Measurements from ENCODE around the gene CENPW. TPM values are rescaled to one million over a fixed set of nuclear protein-coding genes. Genes with fewer than 3 reads are reported as not detected.
A peak's percentile ranks its signal among the peaks of the same experiment; 100 is the strongest.

The CENPW gene
- total RNA-seq, 1 experiment from 2014 or later: 90.4 TPM

DNA sequence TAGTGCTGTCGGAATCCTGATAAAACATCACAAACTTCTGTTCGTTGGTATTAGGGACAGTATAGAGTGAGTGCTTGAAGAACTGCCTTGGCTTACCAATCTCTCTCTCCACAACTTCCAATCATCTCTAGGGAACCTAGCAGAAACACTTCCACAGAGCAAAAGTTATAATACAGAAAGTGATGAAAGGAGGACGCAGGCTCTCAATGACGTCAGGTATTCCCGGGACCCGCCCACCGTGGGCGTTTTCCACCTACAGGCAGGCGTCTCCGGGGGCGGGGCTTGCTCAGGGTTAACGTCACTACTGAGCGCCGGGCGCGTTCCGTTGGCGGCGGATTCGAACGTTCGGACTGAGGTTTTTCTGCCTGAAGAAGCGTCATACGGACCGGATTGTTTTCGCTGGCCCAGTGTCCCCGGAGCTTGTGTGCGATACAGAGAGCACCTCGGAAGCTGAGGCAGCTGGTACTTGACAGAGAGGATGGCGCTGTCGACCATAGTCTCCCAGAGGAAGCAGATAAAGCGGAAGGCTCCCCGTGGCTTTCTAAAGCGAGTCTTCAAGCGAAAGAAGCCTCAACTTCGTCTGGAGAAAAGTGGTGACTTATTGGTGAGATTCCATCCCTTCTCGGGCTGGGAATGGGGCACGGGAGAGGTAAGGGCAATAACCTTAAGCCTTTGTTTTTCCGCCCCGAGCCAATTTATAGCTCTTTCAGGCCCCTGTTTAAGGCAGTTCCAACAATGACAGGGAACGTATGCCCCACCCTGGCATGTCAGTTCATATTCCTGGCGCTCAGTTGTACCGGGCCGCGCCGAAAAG is at the start of gene CENPW (continued):
- TF ChIP-seq, protein P1, sequence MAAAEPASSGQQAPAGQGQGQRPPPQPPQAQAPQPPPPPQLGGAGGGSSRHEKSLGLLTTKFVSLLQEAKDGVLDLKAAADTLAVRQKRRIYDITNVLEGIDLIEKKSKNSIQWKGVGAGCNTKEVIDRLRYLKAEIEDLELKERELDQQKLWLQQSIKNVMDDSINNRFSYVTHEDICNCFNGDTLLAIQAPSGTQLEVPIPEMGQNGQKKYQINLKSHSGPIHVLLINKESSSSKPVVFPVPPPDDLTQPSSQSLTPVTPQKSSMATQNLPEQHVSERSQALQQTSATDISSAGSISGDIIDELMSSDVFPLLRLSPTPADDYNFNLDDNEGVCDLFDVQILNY (CRISPR knock-in tag; IDR thresholded peaks at IDR 0.05): 0 out of 2 replicates have a peak, but pooled peaks have one; percentile 43
- TF ChIP-seq, protein P2, sequence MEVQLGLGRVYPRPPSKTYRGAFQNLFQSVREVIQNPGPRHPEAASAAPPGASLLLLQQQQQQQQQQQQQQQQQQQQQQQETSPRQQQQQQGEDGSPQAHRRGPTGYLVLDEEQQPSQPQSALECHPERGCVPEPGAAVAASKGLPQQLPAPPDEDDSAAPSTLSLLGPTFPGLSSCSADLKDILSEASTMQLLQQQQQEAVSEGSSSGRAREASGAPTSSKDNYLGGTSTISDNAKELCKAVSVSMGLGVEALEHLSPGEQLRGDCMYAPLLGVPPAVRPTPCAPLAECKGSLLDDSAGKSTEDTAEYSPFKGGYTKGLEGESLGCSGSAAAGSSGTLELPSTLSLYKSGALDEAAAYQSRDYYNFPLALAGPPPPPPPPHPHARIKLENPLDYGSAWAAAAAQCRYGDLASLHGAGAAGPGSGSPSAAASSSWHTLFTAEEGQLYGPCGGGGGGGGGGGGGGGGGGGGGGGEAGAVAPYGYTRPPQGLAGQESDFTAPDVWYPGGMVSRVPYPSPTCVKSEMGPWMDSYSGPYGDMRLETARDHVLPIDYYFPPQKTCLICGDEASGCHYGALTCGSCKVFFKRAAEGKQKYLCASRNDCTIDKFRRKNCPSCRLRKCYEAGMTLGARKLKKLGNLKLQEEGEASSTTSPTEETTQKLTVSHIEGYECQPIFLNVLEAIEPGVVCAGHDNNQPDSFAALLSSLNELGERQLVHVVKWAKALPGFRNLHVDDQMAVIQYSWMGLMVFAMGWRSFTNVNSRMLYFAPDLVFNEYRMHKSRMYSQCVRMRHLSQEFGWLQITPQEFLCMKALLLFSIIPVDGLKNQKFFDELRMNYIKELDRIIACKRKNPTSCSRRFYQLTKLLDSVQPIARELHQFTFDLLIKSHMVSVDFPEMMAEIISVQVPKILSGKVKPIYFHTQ (CRISPR knock-in tag; IDR thresholded peaks at IDR 0.05): no peak
- TF ChIP-seq, protein P3, sequence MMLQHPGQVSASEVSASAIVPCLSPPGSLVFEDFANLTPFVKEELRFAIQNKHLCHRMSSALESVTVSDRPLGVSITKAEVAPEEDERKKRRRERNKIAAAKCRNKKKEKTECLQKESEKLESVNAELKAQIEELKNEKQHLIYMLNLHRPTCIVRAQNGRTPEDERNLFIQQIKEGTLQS (CRISPR knock-in tag; conservative IDR thresholded peaks at IDR 0.05): no peak
- TF ChIP-seq ZNF263 (CRISPR knock-in tag; IDR thresholded peaks at IDR 0.05; ENCODE audit: low read depth) (no peak), NFYB (CRISPR knock-in tag; conservative IDR thresholded peaks at IDR 0.05; ENCODE audit: low read depth) (no peak), ATF6 (CRISPR knock-in tag; IDR thresholded peaks at IDR 0.05) (no peak), RORB (CRISPR knock-in tag; IDR thresholded peaks at IDR 0.05) (no peak), CBFB (CRISPR knock-in tag; IDR thresholded peaks at IDR 0.05; ENCODE audit: low read depth) (no peak), ELF4 (CRISPR knock-in tag; IDR thresholded peaks at IDR 0.05; ENCODE audit: low read depth) (no peak), TEAD1 (CRISPR knock-in tag; IDR thresholded peaks at IDR 0.05) (0 out of 2 replicates have a peak, but pooled peaks have one; percentile 20), PREB (CRISPR knock-in tag; IDR thresholded peaks at IDR 0.05; ENCODE audit: borderline replicate concordance) (no peak), NR3C1 (CRISPR knock-in tag; conservative IDR thresholded peaks at IDR 0.05; ENCODE audit: low read depth) (no peak), ZNF671 (CRISPR knock-in tag; IDR thresholded peaks at IDR 0.05) (no peak)
- TF ChIP-seq, protein P4, sequence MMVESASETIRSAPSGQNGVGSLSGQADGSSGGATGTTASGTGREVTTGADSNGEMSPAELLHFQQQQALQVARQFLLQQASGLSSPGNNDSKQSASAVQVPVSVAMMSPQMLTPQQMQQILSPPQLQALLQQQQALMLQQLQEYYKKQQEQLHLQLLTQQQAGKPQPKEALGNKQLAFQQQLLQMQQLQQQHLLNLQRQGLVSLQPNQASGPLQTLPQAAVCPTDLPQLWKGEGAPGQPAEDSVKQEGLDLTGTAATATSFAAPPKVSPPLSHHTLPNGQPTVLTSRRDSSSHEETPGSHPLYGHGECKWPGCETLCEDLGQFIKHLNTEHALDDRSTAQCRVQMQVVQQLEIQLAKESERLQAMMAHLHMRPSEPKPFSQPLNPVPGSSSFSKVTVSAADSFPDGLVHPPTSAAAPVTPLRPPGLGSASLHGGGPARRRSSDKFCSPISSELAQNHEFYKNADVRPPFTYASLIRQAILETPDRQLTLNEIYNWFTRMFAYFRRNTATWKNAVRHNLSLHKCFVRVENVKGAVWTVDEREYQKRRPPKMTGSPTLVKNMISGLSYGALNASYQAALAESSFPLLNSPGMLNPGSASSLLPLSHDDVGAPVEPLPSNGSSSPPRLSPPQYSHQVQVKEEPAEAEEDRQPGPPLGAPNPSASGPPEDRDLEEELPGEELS (CRISPR knock-in tag; IDR thresholded peaks at IDR 0.05): no peak
- TF ChIP-seq, protein P5, sequence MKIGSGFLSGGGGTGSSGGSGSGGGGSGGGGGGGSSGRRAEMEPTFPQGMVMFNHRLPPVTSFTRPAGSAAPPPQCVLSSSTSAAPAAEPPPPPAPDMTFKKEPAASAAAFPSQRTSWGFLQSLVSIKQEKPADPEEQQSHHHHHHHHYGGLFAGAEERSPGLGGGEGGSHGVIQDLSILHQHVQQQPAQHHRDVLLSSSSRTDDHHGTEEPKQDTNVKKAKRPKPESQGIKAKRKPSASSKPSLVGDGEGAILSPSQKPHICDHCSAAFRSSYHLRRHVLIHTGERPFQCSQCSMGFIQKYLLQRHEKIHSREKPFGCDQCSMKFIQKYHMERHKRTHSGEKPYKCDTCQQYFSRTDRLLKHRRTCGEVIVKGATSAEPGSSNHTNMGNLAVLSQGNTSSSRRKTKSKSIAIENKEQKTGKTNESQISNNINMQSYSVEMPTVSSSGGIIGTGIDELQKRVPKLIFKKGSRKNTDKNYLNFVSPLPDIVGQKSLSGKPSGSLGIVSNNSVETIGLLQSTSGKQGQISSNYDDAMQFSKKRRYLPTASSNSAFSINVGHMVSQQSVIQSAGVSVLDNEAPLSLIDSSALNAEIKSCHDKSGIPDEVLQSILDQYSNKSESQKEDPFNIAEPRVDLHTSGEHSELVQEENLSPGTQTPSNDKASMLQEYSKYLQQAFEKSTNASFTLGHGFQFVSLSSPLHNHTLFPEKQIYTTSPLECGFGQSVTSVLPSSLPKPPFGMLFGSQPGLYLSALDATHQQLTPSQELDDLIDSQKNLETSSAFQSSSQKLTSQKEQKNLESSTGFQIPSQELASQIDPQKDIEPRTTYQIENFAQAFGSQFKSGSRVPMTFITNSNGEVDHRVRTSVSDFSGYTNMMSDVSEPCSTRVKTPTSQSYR (CRISPR knock-in tag; IDR thresholded peaks at IDR 0.05): no peak

Data from WTC11 (cell line).